ENCODE results near the gene CD96. TPM values are rescaled to one million over a fixed set of nuclear protein-coding genes. Genes with fewer than 3 reads are reported as not detected.
"Not testable (repeated sequence)": the region's sequence is repeated elsewhere in the genome, so short reads cannot be mapped to it uniquely, and the experiment has no call there.

The CD96 gene
- total RNA-seq, 2 donors from 2014 or later: 0.33 to 2.6 TPM

DNA sequence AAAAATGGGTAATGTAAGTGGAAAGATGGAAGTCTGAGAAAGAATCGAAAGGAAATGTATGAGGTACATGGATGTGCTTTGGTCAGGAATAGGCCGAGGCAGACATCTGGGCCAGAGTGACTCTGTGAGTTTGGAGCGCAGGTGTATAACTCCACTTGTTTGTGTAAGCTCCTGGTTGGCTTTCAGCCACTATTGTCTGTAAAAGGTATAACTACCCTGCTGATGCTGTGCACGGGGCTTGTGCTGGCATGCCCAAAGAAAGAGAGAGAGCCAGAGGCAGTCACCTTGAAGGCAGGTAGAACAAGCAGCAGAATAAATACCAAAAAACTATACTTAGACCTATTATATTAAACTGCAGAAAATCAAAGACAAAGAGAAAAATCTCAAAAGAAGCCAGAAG lies 32.7 kb upstream of the CD96 start:
- DNase-seq (no peak), ATAC-seq (no peak)
- Histone ChIP-seq H3K27me3 (no peaks in the 10 kb centered on the region), H3K4me1 (no peaks in the 10 kb centered on the region), H3K36me3 (replicated peaks in 1 of 2; ENCODE audit: insufficient read depth in 1 of 2, low read depth in 2 of 2) (no peaks in the 10 kb centered on the region), H3K4me3 (no peak overlapping the region), H3K27ac (no peak overlapping the region), H3K9me3 (no peaks in the 10 kb centered on the region)
- intact Hi-C loops (cut with DNase I): no loop called here
- no peak for TF ChIP-seq POLR2A (IDR thresholded peaks at IDR 0.05)
- TF ChIP-seq, protein P1, sequence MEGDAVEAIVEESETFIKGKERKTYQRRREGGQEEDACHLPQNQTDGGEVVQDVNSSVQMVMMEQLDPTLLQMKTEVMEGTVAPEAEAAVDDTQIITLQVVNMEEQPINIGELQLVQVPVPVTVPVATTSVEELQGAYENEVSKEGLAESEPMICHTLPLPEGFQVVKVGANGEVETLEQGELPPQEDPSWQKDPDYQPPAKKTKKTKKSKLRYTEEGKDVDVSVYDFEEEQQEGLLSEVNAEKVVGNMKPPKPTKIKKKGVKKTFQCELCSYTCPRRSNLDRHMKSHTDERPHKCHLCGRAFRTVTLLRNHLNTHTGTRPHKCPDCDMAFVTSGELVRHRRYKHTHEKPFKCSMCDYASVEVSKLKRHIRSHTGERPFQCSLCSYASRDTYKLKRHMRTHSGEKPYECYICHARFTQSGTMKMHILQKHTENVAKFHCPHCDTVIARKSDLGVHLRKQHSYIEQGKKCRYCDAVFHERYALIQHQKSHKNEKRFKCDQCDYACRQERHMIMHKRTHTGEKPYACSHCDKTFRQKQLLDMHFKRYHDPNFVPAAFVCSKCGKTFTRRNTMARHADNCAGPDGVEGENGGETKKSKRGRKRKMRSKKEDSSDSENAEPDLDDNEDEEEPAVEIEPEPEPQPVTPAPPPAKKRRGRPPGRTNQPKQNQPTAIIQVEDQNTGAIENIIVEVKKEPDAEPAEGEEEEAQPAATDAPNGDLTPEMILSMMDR (IDR thresholded peaks at IDR 0.05): no peak
- WGBS, 2 donors: 74 to 80% methylated on average over 4 of the region's 4 CpGs

- TF ChIP-seq, protein P1 (IDR thresholded peaks at IDR 0.05): no peak
- no peak for TF ChIP-seq POLR2A (IDR thresholded peaks at IDR 0.05)
- H3K4me3 ChIP-seq: no peak overlapping the region
- H3K27me3 ChIP-seq: no peaks in the 10 kb centered on the region
- H3K9me3 ChIP-seq: no peaks in the 10 kb centered on the region
- no peaks in the 10 kb centered on the region for H3K4me1 ChIP-seq
- intact Hi-C loops (cut with DNase I): no loop called here
- H3K36me3 ChIP-seq (replicated peaks in 1 of 2; ENCODE audit: insufficient read depth in 1 of 2, low read depth in 2 of 2): no peaks in the 10 kb centered on the region
- WGBS, 2 donors: 68% methylated on average over 4 of the region's 4 CpGs
- DNase-seq (no peak), ATAC-seq (no peak)
- no peak overlapping the region for H3K27ac ChIP-seq
These were observed 24.2 kb upstream of the CD96 start for GRCh38 chr3:111517801-111518200.

DNA sequence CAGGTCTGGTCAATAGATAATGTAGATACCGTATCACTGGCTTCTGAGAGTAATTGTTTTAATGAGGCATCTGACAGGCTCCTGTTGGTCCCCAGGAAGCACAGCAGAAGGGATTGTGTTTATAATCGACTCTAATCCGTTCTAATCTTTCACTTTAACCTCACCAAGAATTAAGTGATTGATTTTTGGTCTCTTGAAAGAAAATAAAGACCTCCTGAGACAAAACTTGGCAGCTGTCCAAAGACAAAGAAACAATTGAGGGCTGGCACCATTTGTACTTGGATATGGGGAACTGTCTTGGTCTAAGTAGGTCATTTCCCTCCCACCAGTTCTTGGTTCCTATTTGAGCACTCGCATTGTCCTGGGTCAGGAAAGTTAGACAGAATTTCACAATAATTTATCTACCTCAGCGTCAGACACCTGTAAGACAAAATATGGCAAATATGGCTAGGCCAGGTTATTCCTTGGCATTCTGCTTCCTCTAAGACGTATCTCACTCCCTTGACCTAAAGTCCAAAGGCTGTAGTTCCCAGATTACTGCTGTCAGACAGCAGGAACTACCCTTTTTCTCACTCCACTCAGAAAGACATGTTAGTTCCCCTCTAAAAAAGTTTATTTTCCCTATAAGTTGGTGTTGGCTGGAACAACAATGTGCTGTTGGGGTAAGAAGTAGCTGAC lies 22.7 kb upstream of the CD96 start:
- no peak for DNase-seq
- 32 to 34% methylated on average over 6 of the region's 6 CpGs for WGBS, 2 donors
- no peak for TF ChIP-seq POLR2A (IDR thresholded peaks at IDR 0.05)
- TF ChIP-seq, protein P1 (IDR thresholded peaks at IDR 0.05): no peak

DNA sequence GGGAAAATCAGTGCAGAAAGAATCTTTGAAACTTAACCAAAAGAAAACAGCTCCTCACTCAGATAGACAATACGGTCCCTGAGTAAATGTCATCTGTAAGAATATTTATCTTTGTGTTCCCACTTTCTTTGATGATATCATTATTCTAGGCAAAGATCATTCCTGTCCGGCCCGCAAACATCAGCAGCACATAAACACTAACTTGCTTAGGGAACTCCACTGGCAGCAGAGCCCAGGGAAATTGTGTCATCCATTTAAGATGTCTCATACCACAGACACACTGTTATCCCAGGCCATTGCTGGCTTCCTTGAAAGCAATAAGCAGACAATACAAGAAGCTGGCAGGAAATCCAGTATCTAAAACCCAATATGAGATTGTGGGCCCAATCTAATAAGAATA lies 20.1 kb upstream of the CD96 start:
- TF ChIP-seq POLR2A (IDR thresholded peaks at IDR 0.05): no peak
- TF ChIP-seq, protein P1 (IDR thresholded peaks at IDR 0.05): no peak
- intact Hi-C loops (cut with DNase I): no loop called here
- ATAC-seq (no peak), DNase-seq (no peak)
- Histone ChIP-seq H3K27me3 (no peaks in the 10 kb centered on the region), H3K9me3 (no peaks in the 10 kb centered on the region), H3K27ac (no peak overlapping the region), H3K4me1 (no peaks in the 10 kb centered on the region), H3K4me3 (no peak overlapping the region), H3K36me3 (replicated peaks in 1 of 2; ENCODE audit: insufficient read depth in 1 of 2, low read depth in 2 of 2) (no peaks in the 10 kb centered on the region)
- 54 to 71% methylated on average over 3 of the region's 3 CpGs for WGBS, 2 donors

More for the DNA sequence above, 22.7 kb upstream of the CD96 start:
- no peak overlapping the region for H3K4me3 ChIP-seq
- H3K27ac ChIP-seq: no peak overlapping the region
- H3K36me3 ChIP-seq (replicated peaks in 1 of 2; ENCODE audit: insufficient read depth in 1 of 2, low read depth in 2 of 2): no peaks in the 10 kb centered on the region
- ATAC-seq: no peak
- H3K9me3 ChIP-seq: no peaks in the 10 kb centered on the region
- intact Hi-C loops (cut with DNase I): no loop called here
- no peaks in the 10 kb centered on the region for H3K27me3 ChIP-seq
- no peaks in the 10 kb centered on the region for H3K4me1 ChIP-seq

GRCh38 chr3:111524486-111524885 lies 17.5 kb upstream of the CD96 start:
- intact Hi-C loops (cut with DNase I); H3K27me3 ChIP-seq; H3K4me1 ChIP-seq; DNase-seq; H3K9me3 ChIP-seq; H3K4me3 ChIP-seq; H3K27ac ChIP-seq; H3K36me3 ChIP-seq (replicated peaks in 1 of 2; ENCODE audit: insufficient read depth in 1 of 2, low read depth in 2 of 2); ATAC-seq: not testable (repeated sequence)
- WGBS, 2 donors: 85 to 96% methylated on average over 1 of the region's 1 CpG

Measured in body of pancreas (tissue), 4 donors.